Pancreas (tissue), 10 donors: Measurements from ENCODE around the gene ISLR. TPM values are rescaled to one million over a fixed set of nuclear protein-coding genes. Genes with fewer than 3 reads are reported as not detected.

Experiments
- ATAC-seq, 4 donors: fragments of 200-7000 bp; cut with Tn5 transposase; one replicate each; pipeline versions ENCODE4 v1.8.0 to v1.9.1; 2020; ENCODE audit warnings: mild to moderate bottlenecking in 4 of 4, moderate library complexity in 4 of 4
- DNase-seq, 6 donors: peaks; one replicate each; pipeline ENCODE4 v3.0.0-alpha.2; 2020
- FAIRE-seq: peaks from 2 replicates; lab custom pipeline; 2012; peaks lifted over from hg19 to GRCh38; lab: Jason Lieb, UNC
- H3K27ac ChIP-seq, 4 donors: fragments of 200-600 bp; sonication (generic); 1 replicate in 3 of 4; 2 replicates in 1 of 4; pipeline versions ENCODE4 v1.5.0 to v1.8.0; 2020
- H3K27me3 ChIP-seq, 4 donors: fragments of 200-600 bp; one replicate each; pipeline ENCODE4 v1.8.0; 2021
- H3K36me3 ChIP-seq, 3 donors: fragments of 200-600 bp; sonication (generic) in 1 of 3; one replicate each; pipeline versions ENCODE4 v1.5.0 to v1.8.0; 2020 to 2021
- H3K4me1 ChIP-seq, 3 donors: fragments of 200-600 bp; one replicate each; pipeline ENCODE4 v1.8.0; 2021
- H3K4me3 ChIP-seq, 4 donors: fragments of 200-600 bp; sonication (generic) in 2 of 4; one replicate each; pipeline versions ENCODE4 v1.5.0 to v1.8.0; 2020 to 2021
- H3K9me3 ChIP-seq, 4 donors: fragments of 200-600 bp; one replicate each; pipeline ENCODE4 v1.8.0; 2021
- CTCF ChIP-seq, 4 donors: fragments of 200-600 bp; sonication (generic) in 3 of 4; IDR thresholded peaks; one replicate each; pipeline versions ENCODE4 v1.5.0 to v1.8.0; 2021; ENCODE audit warnings: antibody characterized with exemption in 4 of 4
- WGBS, 2 donors: extraction: QIAGEN DNeasy Blood & Tissue Kit; methylation state at CpG; one replicate each; pipeline ENCODE4 v1.1.7; 2013; 5-methylcytosine and 5-hydroxymethylcytosine counted together
- intact Hi-C, 3 donors: fragments of 100-400 bp; cut with DNase I; formaldehyde crosslinking; loops; one replicate each; pipeline versions ENCODE4 v1.11.1 to v1.14.2; 2022
- polyA plus RNA-seq, 2 donors: library from polyadenylated mRNA; stranded (reverse); fragments of 200-250 nt; gene quantifications; one replicate each; pipeline ENCODE4 v1.2.3, GENCODE V29; 2013
- total RNA-seq, 6 donors: library from RNA; stranded (reverse); fragmentation: NEBNext Ultra II Directional in 4 of 6; extraction: Animal tissue kit (Norgen Biotek cat#: 25700) in 4 of 6; gene quantifications; one replicate each; pipeline versions ENCODE4 v1.2.1 to v1.2.4, GENCODE V29; 2021 to 2023
- donor health status: healthy with polysubstance abuse.
- donor health status: DM: no; HTN: no; CAD: no; lungs with moderate emphysema.
- donor health status: DM: no; HTN: no; CAD: no.
- donor health status: control.
- donor health status: control.
- donor health status: Bipolar disorder and iron deficiency.
- donor health status: DM: yes; HTN: yes; CAD: no.
- donor health status: DM: no; HTN: no; CAD: no.
- donor health status: DM: no; HTN: no; CAD: no.
- donor health status: DM: yes; HTN: yes; CAD: no.

The ISLR gene
- total and polyA plus RNA-seq, 8 donors: 1.5 to 29.4 (median 3.3) TPM

GRCh38 chr15:74217907-74218885, 44.7 kb downstream of the ISLR start:
- no peak for TF ChIP-seq CTCF (IDR thresholded peaks at IDR 0.05)
- Histone ChIP-seq H3K4me3 (no peak overlapping the region), H3K27me3 (no peaks in the 10 kb centered on the region), H3K27ac (no peak overlapping the region), H3K4me1 (no peaks in the 10 kb centered on the region), H3K36me3 (no peaks in the 10 kb centered on the region), H3K9me3 (no peaks in the 10 kb centered on the region)
- intact Hi-C loops: no loop called here
- peak in 1 of 6 donors; percentile 18 for DNase-seq
- ATAC-seq: no peak
- no peak for FAIRE-seq
- WGBS, 2 donors: 81 to 86% methylated on average over 16 of the region's 16 CpGs

GRCh38 chr15:74220475-74221248, 47.2 kb downstream of the ISLR start:
- Histone ChIP-seq H3K27ac (no peak overlapping the region), H3K36me3 (no peaks in the 10 kb centered on the region), H3K4me3 (no peak overlapping the region), H3K27me3 (no peaks in the 10 kb centered on the region), H3K4me1 (no peaks in the 10 kb centered on the region), H3K9me3 (no peaks in the 10 kb centered on the region)
- WGBS, 2 donors: 48 to 53% methylated on average over 11 of the region's 11 CpGs
- DNase-seq: no peak
- no peak for TF ChIP-seq CTCF (IDR thresholded peaks at IDR 0.05)
- ATAC-seq: no peak
- no peak for FAIRE-seq
- intact Hi-C loops: no loop called here

- H3K36me3 ChIP-seq: no peaks in the 10 kb centered on the region
- intact Hi-C loops: no loop called here
- no peaks in the 10 kb centered on the region for H3K27me3 ChIP-seq
- no peak overlapping the region for H3K4me3 ChIP-seq
- H3K9me3 ChIP-seq: no peaks in the 10 kb centered on the region
- ATAC-seq (peak in 2 of 4 donors; percentile 17 to 23), FAIRE-seq (no peak), DNase-seq (peak in 1 of 6 donors; percentile 37)
- 27 to 29% methylated on average over 12 of the region's 12 CpGs for WGBS, 2 donors
- no peaks in the 10 kb centered on the region for H3K4me1 ChIP-seq
- no peak overlapping the region for H3K27ac ChIP-seq
- TF ChIP-seq CTCF (IDR thresholded peaks at IDR 0.05): no peak
These were observed 48.1 kb downstream of the ISLR start for GRCh38 chr15:74221399-74222239.

GRCh38 chr15:74222240-74223119, 49.0 kb downstream of the ISLR start:
- H3K27ac ChIP-seq: no peak overlapping the region
- intact Hi-C loops: no loop called here
- ATAC-seq (peak in 2 of 4 donors; percentile 36 to 46), DNase-seq (peak in 1 of 6 donors; percentile 21), FAIRE-seq (no peak)
- H3K27me3 ChIP-seq: no peaks in the 10 kb centered on the region
- H3K4me3 ChIP-seq: no peak overlapping the region
- TF ChIP-seq CTCF (IDR thresholded peaks at IDR 0.05): no peak
- H3K36me3 ChIP-seq: no peaks in the 10 kb centered on the region
- WGBS, 2 donors: 27 to 28% methylated on average over 25 of the region's 25 CpGs
- H3K9me3 ChIP-seq: no peaks in the 10 kb centered on the region
- no peaks in the 10 kb centered on the region for H3K4me1 ChIP-seq
